ENCODE measurements around the gene SCGB1D4. TPM values are rescaled to one million over a fixed set of nuclear protein-coding genes. Genes with fewer than 3 reads are reported as not detected.

Gene SCGB1D4
- polyA plus RNA-seq, 3 donors, result not detected

GRCh38 chr11:62341588-62341987, 42.7 kb upstream of the SCGB1D4 start:
- Mint-ChIP-seq H3K27ac (peak overlapping the region in 5 of 7 donors; percentile 30 to 73 (median 58)), H3K27me3 (ENCODE audit: low read depth in 3 of 3) (peaks cover 0 to 2% (median 0%) of the 10 kb centered on the region in 3 donors), H3K4me1 (peaks cover 77% of the 10 kb centered on the region), H3K4me3 (no peak overlapping the region), H3K9me3 (no peaks in the 10 kb centered on the region), H3K36me3 (peaks cover 0 to 8% of the 10 kb centered on the region in 2 donors)
- Histone ChIP-seq H3K79me2 (ENCODE audit: insufficient read depth, low read length) (peaks cover 71% of the 10 kb centered on the region), H4K20me1 (ENCODE audit: insufficient read depth, low read length) (no peaks in the 10 kb centered on the region), H3K27me3 (ENCODE audit: control insufficient read depth in 2 of 2, insufficient read depth in 2 of 2, low read length in 2 of 2) (no peaks in the 10 kb centered on the region), H3K9ac (ENCODE audit: insufficient read depth, low read length, poor library complexity, severe bottlenecking) (no peak overlapping the region), H2AFZ (ENCODE audit: insufficient read depth, low read depth, low read length, poor library complexity, severe bottlenecking) (no peak overlapping the region), H3K4me2 (replicated peaks; ENCODE audit: extremely low read depth, low read length, poor library complexity, severe bottlenecking) (no peak overlapping the region), H3K9me3 (replicated peaks in 1 of 2; ENCODE audit: control insufficient read depth in 1 of 2, insufficient read depth in 1 of 2, low read length in 2 of 2) (no peaks in the 10 kb centered on the region), H3K4me1 (ENCODE audit: control insufficient read depth in 1 of 2, insufficient read depth in 2 of 2, low read length in 2 of 2) (peaks cover 61 to 71% of the 10 kb centered on the region in 2 donors), H3K36me3 (replicated peaks in 1 of 2; ENCODE audit: control insufficient read depth in 1 of 2, insufficient read depth in 2 of 2, low read length in 2 of 2) (no peaks in the 10 kb centered on the region), H3K27ac (ENCODE audit: low read depth in 1 of 2, low read length in 2 of 2) (no peak overlapping the region), H3K4me3 (replicated peaks in 1 of 3; ENCODE audit: low read depth in 2 of 3, low read length in 3 of 3) (no peak overlapping the region)
- intact Hi-C loops (cut with micrococcal nuclease), result no loop called here
- 92% methylated on average over 2 of the region's 4 CpGs for WGBS (ENCODE audit: insufficient coverage)
- TF ChIP-seq, protein P1, sequence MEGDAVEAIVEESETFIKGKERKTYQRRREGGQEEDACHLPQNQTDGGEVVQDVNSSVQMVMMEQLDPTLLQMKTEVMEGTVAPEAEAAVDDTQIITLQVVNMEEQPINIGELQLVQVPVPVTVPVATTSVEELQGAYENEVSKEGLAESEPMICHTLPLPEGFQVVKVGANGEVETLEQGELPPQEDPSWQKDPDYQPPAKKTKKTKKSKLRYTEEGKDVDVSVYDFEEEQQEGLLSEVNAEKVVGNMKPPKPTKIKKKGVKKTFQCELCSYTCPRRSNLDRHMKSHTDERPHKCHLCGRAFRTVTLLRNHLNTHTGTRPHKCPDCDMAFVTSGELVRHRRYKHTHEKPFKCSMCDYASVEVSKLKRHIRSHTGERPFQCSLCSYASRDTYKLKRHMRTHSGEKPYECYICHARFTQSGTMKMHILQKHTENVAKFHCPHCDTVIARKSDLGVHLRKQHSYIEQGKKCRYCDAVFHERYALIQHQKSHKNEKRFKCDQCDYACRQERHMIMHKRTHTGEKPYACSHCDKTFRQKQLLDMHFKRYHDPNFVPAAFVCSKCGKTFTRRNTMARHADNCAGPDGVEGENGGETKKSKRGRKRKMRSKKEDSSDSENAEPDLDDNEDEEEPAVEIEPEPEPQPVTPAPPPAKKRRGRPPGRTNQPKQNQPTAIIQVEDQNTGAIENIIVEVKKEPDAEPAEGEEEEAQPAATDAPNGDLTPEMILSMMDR (IDR thresholded peaks at IDR 0.05), result no peak
- no peak for DNase-seq

- H3K27ac Mint-ChIP-seq, result peak overlapping the region; percentile 9 to 81 (median 71)
Observed at GRCh38 chr11:62340269-62340901, 41.5 kb upstream of the SCGB1D4 start.

More at GRCh38 chr11:62340269-62340901, 41.5 kb upstream of the SCGB1D4 start:
- Histone ChIP-seq H3K27me3 (ENCODE audit: control insufficient read depth in 2 of 2, insufficient read depth in 2 of 2, low read length in 2 of 2) (no peaks in the 10 kb centered on the region), H3K36me3 (replicated peaks in 1 of 2; ENCODE audit: control insufficient read depth in 1 of 2, insufficient read depth in 2 of 2, low read length in 2 of 2) (no peaks in the 10 kb centered on the region), H2AFZ (ENCODE audit: insufficient read depth, low read depth, low read length, poor library complexity, severe bottlenecking) (peak overlapping the region; percentile 52), H3K9ac (ENCODE audit: insufficient read depth, low read length, poor library complexity, severe bottlenecking) (no peak overlapping the region), H3K27ac (ENCODE audit: low read depth in 1 of 2, low read length in 2 of 2) (peak overlapping the region in 1 of 2 donors; percentile 36), H3K4me3 (replicated peaks in 1 of 3; ENCODE audit: low read depth in 2 of 3, low read length in 3 of 3) (peak overlapping the region; percentile 19 to 72 (median 34)), H4K20me1 (ENCODE audit: insufficient read depth, low read length) (no peaks in the 10 kb centered on the region), H3K4me2 (replicated peaks; ENCODE audit: extremely low read depth, low read length, poor library complexity, severe bottlenecking) (peak overlapping the region; percentile 75), H3K4me1 (ENCODE audit: control insufficient read depth in 1 of 2, insufficient read depth in 2 of 2, low read length in 2 of 2) (peaks cover 61 to 71% of the 10 kb centered on the region in 2 donors), H3K9me3 (replicated peaks in 1 of 2; ENCODE audit: control insufficient read depth in 1 of 2, insufficient read depth in 1 of 2, low read length in 2 of 2) (no peaks in the 10 kb centered on the region), H3K79me2 (ENCODE audit: insufficient read depth, low read length) (peaks cover 58% of the 10 kb centered on the region)
- peaks cover 0 to 2% (median 0%) of the 10 kb centered on the region in 3 donors for H3K27me3 Mint-ChIP-seq (ENCODE audit: low read depth in 3 of 3)
- intact Hi-C loops (cut with micrococcal nuclease), result no loop called here
- peaks cover 0 to 3% (median 0%) of the 10 kb centered on the region in 7 donors for H3K9me3 Mint-ChIP-seq
- H3K4me1 Mint-ChIP-seq, result peaks cover 83% of the 10 kb centered on the region
- no peaks in the 10 kb centered on the region for H3K36me3 Mint-ChIP-seq
- peak overlapping the region; percentile 78 to 88 for H3K4me3 Mint-ChIP-seq
- DNase-seq, result peak; percentile 46 to 72 (median 56)
- TF ChIP-seq, protein P1 (IDR thresholded peaks at IDR 0.05), result peak; percentile 87
- no CpG with 5 or more reads among the region's 6 CpGs for WGBS (ENCODE audit: insufficient coverage)
